OCI-LY3 (cell line): ENCODE results near the gene PDLIM4.

Experiments
- CTCF ChIP-seq: fragments of 200-600, 300-600 bp; sonication (generic); IDR thresholded peaks from 2 replicates; pipeline ENCODE4 v1.5.1; 2014; ENCODE audit warnings: antibody characterized with exemption, low read length, low read depth
- EZH2phosphoT487 ChIP-seq: fragments of 200-600 bp; shearing (Covaris generic); IDR thresholded peaks from 2 replicates; pipeline ENCODE4 v1.6.1; 2018; ENCODE audit warnings: antibody characterized with exemption, mixed run types, low read depth

GRCh38 chr5:132214491-132214890 lies 43.0 kb upstream of the PDLIM4 start:
- TF ChIP-seq CTCF = no peak
- TF ChIP-seq EZH2phosphoT487 = no peak
